Caki2 (cell line): ENCODE measurements around the gene BICDL1. TPM values are rescaled to one million over a fixed set of nuclear protein-coding genes. Genes with fewer than 3 reads are reported as not detected.
"Not testable (repeated sequence)": the region's sequence is repeated elsewhere in the genome, so short reads cannot be mapped to it uniquely, and the experiment has no call there.

Source experiments
- DNase-seq: peaks from one replicate; pipeline ENCODE4 v3.0.0-alpha.2; 2015; ENCODE audit warnings: low read depth
- in situ Hi-C: cut with HindIII; loops from 2 replicates; pipeline ENCODE4 v1.10.0; 2016; ENCODE audit warnings: low sequenced_read_pairs, low pct_unique_long_range_greater_than_20kb, mixed read lengths
- total RNA-seq: library from RNA; depleted of rRNA; stranded (reverse); fragments of >200 nt; shearing (Covaris generic); gene quantifications from 2 replicates; pipeline ENCODE4 v1.2.3, GENCODE V29; 2014; ENCODE audit warnings: low replicate concordance

BICDL1 gene
- total RNA-seq, 1 experiment from 2014 or later: 21.3 TPM

DNA sequence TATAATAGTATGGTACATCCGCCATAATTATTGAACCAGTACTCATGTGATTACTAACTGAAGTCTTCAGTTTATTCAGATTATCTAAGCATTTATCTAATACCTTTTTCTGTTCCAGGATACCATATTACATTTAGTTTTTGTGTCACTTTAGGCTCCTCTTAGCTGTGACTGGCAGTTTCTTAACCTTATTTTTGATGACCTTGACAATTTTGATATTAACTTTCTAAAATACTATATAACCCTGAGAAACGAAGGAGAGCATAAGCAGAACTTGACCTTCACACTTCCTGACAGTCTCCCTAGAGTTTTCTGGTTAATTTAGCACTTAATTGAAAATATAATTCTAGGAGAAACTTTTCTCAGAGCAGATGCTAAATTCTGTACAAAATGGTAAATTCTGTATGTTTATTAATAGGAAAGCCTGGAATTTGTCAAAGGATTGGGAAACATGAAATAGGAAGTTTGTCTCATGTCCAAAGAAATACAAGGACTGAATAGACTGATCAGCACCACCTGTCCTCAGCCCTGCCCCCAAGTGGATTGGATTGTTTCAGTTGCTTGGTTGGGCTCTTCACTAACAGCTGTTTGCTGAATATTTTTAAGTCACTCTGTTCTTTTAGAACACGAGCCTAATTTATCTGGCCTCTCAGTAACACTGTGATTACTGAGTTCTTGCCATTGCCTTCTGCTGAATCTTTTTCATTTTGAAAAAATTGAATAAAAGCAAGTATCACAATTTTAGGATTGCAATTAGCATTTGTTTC is 6.0 kb downstream of the BICDL1 start:
- in situ Hi-C loops: no loop called here
- no peak for DNase-seq

DNA sequence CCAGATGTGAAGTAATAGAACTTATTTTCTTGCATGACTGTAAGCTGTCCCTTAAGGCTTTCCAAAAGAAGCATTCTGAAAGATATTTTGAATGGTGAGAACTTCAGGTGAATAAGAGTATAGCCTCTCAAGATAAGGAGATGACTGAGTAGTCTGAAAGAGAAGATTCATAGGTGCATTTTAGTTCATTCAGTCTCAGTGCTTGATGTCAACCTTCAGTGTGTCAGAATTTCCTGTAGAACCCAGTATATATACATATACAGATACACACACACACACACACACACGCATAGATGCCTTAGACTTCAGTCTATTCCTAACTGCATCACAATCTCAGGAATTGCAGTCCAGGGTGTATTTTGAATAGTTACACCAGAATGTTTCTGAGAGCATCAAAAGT is 7.4 kb downstream of the BICDL1 start:
- DNase-seq: no peak
- in situ Hi-C loops: no loop called here

DNA sequence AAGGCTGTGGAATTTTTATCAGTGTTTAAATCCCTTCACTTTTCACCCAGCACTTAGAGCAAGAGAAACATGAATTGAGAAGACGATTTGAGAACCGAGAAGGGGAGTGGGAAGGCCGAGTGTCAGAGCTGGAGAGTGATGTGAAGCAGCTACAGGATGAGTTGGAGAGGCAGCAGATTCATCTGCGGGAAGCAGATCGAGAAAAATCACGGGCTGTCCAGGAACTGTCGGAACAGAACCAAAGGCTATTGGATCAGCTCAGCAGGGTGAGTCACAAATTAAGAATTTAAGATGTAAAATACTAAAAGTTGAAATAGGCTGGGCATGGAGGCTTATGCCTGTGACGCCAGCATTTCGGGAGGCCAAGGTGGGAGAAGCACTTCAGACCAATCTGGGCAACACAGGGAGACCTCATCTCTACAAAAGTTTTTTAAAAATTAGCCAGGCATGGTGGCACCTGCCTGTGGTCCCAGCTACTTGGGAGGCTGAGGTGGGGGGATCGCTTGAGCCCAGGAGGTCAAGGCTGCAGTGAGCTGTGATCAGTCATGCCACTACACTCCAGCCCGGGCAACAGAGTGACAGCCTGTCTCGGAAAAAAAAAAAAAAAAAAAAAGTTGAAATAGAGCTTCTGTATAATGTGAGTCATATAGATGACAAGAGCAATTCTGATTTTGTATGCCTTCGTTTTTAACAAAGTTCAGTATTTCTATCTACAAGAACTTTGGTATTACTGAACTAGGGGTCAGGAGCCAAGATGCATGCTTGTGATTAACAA is 9.6 kb downstream of the BICDL1 start:
- DNase-seq: no peak
- in situ Hi-C loops: no loop called here

DNA sequence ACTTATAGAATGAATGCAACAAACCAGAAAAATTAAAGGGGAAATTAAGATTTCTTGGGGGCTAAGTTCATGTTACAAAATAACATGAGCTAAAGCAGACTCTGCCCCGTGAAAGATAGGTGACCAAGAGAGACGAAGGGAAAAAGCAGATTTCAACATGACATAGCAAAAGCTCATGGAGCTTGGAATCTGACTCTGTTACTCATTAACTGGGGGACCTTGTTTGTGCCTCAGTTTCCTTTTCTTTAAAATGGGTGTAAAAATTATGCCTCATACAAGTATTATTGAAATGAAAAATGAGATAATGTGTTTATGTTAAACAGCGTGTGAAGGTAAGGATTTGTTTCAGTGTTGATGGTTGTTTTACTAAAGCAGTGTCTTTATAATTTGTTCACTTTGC is 11.5 kb downstream of the BICDL1 start:
- no peak for DNase-seq
- in situ Hi-C loops: no loop called here

DNA sequence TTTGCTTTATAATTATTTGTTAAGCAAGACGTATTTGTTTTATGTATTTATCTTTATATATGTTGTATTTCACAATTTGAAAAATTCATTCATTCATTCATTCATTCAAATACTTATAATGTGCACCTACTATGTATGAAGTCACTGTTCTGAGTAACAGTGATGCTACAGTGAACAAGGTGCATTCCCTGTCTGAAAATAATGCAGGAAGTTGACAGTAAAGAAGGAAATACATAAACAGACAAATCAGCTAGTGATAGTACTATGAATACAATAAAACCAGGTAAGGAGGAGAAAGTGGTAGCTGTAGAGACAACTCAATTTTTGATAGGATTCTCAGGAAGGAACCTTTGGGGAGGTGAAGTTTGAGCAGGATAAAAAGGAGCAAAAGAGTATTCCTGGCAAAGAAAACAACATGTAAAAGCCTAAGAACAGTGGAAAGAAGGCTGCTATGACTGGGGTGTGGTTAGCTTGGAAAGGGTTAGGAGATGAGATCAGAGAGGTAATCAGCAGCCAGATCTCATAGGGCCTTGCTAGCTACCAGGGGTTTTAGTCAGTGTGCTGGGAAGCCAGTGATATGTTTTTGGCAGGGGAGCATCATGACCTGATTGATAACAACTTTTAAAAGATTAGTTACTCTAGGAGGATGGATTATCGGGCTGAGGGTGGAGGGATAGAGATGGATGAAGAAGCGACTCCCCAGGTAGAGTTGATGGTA is 17.4 kb downstream of the BICDL1 start:
- in situ Hi-C loops: no loop called here
- no peak for DNase-seq

DNA sequence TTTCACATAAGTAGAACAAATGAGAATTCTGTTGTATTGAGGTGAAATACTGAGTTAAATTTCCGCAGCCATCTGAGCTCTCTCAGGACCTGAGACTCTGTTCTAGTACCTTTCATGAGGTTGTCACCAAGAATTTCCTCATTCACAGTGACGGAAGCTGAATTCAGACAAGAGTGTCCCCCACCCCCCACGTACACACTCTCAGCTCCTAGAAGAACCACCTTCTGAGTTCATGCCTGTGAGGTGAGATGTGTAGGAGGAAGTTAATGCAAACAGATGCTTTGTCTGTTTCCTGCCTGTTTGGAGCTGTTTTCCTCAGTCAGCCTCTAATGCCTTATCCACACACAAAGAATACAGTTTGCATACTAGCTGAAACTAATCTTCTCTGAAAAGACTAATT is 18.2 kb downstream of the BICDL1 start:
- no peak for DNase-seq
- in situ Hi-C loops: no loop called here

DNA sequence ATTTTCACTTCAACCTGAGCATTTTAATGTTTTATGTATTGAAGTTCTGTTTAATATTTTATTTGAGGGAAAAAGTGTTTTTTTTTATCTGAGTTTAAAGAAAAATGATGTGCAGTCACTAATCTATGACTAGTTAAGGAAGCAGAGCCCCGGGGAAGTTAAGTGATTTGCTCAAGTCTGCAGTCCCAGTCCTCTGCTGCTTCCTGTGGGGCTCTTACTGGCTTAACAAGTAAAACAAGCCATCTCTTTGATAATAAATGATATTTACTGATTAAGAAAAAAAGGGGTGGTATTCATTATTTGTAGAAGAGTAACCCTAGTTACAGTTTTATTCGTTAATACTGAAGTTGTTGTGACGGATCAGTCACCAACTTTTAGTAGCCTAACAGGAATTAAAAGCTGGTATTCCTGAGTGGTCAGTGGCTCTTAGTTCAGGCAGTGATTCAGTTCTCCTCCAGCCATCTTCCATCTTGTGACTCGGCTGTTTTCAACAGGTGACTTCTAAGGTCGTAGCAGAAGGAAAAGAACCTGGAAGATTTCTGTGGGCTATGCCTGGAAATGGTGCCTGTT is 21.7 kb downstream of the BICDL1 start:
- in situ Hi-C loops: no loop called here
- no peak for DNase-seq

DNA sequence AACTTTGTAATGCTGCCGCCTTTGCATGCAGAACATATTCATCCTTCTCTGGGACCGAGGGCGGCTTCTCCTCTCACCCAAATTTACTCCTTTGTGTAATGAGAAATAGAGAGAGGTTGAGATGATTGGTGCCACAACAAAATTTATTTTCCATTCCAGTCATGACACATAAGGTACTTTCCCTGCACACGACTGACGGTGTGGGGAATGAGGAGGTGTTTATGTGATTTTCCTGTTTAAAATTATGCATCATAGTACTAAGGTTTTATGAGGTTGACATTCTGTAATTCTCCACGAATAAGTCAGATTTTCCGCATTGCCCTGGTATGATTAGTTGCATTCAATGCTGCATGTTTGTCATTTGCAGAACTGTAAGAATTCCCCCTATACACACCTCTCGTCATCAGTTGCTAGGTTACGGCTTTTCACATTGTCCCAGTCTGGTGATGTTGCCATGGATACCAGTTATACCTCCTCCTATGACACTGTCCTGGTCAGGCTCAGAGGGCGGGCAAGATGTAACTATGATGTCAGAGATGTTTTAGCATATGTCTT is 23.1 kb downstream of the BICDL1 start:
- DNase-seq: peak; percentile 94

DNA sequence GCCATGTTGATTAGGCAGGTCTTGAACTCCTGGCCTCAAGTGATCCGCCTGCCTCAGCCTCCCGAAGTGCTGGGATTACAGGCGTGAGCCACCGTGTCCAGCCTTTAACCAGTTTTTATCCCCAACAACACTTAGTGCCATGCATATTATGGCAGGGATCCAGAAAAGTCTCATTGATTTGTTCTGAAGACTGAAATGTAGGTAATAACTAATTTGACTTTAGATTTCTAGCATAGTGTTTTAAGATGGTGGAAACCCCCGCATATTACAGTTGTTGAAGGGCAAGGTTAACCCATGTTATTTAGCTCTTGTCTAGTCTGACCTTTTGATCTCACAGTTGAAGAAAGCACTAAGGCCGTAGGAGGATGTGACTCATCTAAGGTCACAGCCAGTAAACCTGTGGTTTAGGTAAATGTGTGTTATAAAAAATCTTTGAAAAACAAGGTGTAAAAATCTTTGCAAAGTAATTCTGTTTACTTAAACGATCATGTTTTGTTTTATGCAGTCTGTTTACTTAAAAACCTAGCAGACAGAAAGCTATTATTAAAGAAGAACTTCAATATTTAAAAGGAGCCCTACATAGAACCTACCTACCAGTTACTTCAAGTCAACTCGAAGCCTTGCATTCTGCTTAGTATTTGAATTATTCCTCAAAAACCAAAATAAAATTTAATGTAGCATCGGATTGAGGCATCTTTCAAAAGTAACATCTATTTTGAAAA is 24.8 kb downstream of the BICDL1 start:
- in situ Hi-C loops: no loop called here
- peak; percentile 71 for DNase-seq

More for the DNA sequence above, 23.1 kb downstream of the BICDL1 start:
- in situ Hi-C loops: no loop called here

DNA sequence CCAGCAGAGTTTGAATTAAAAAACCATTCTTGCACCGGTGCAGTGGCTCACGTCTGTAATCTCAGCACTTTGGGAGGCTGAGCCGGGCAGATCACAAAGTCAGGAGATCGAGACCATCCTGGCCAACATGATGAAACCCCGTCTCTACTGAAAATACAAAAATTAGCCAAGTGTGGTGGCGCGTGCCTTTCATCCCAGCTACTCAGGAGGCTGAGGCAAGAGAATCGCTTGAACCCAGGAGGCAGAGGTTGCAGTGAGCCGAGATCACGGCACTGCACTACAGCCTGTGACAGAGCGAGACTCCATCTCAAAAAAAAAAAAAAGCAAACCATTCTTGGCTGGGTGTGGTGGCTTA is 25.3 kb downstream of the BICDL1 start:
- DNase-seq, in situ Hi-C loops: not testable (repeated sequence)

DNA sequence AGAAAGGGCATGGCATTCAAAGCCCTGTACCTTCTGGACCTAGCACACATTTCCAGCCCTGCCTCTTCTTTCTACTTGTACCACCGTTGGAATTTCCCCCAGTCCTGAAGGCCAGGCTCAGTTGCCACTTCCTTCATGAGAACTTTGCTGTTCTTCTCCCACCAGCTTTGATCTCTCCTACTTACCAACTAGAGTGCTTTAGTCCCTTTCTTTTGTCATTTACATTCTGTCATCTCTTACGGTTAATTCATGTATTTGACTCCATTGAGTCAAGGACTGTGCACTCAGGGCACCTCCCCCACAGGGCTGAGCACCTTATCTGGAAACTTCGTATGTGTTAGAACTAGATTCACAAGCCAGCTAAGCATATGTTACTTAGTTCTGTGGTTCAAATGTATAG is 26.3 kb downstream of the BICDL1 start:
- no peak for DNase-seq
- in situ Hi-C loops: no loop called here

DNA sequence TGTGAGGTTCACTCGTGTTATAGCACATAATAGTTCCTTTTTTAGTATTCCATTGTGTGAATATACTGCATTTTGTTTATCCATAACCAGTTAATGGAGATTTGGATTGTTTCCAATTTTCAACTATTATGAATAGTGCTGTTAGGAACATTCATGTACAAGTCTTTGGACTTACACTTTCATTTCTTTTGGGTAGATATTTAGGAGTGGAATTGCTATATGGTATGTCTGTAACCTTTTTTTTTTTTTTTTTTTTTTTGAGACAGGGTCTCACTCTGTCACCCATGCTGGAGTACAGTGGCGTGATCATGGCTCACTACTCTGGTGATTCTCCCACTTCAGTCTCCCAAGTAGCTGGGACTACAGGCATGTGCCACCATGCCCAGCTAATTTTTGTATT is 27.2 kb downstream of the BICDL1 start:
- DNase-seq, in situ Hi-C loops: not testable (repeated sequence)

DNA sequence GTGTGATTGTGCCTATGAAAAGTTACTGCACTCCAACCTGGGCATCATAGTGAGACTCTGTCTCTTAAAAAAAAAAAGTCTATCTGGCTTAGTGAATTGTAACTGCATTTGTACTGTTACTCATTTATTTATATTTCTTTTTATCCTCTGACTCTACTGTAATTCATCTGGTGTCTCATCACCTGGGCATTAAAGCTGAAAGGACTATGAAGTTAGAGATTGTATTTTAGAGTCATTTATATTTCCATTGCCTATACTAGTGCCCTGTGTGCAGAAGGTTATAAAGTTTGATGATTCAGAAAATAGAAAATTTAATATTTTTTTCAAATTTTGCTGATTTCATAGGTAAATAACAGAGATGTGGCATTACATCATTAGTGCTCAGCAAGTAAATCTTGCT is 30.2 kb downstream of the BICDL1 start:
- DNase-seq: no peak

DNA sequence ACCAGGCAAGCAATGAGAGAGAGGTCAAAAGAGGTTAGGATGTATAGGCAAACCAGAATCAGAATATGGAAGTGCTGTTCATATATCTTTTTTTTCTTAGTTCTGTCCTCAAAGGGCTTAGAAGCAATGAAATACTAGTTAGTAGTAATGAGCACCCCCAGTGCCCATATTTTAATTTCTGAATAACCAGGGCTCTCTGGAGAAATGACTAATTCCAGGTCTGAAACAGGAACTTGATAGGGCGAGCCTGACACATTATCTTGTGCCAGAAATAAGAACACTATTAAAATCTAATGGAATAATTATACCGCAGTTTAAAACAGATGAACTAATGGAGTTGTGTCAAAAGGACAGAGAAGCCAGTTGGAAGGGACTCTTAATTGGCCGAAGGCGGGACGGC is 30.9 kb downstream of the BICDL1 start:
- in situ Hi-C loops: no loop called here

More for the DNA sequence above, 30.2 kb downstream of the BICDL1 start:
- in situ Hi-C loops: no loop called here

DNA sequence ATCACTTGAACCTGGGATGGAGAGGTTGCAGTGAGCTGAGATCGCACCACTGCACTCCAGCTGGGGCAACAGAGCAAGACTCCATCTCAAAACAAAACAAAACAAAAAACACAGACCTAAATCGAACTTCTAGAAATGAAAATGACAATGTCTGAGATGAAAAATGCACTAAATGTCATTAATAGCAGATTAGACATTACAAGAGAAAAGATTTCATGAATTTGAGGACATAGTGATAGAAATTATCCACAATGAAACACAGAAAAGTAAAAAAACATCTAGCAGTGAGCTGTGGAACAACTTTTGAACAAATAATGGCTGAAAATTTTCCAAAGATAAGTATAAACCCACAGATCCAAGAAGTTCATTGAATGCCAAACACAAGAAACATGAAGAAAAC is 35.2 kb downstream of the BICDL1 start:
- in situ Hi-C loops: no loop called here
- no peak for DNase-seq

More for the DNA sequence above, 30.9 kb downstream of the BICDL1 start:
- no peak for DNase-seq

DNA sequence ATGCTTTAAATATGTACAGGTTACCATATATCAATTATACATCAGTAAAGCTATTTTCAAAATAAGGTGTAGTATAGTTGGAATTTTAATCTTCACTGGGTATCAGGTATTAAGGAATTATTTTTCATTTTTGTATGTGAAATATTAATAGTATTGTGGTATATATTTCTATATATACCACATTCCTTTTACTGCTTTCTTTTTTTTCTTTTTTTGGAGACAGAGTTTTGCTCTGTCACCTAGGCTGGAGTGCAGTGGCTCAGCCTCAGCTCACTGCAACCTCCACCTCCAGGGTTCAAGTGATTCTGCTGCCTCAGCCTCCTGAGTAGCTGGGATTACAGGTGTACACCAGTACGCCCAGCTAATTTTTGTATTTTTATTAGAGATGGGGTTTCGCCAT is 36.6 kb downstream of the BICDL1 start:
- in situ Hi-C loops: no loop called here
- DNase-seq: no peak

DNA sequence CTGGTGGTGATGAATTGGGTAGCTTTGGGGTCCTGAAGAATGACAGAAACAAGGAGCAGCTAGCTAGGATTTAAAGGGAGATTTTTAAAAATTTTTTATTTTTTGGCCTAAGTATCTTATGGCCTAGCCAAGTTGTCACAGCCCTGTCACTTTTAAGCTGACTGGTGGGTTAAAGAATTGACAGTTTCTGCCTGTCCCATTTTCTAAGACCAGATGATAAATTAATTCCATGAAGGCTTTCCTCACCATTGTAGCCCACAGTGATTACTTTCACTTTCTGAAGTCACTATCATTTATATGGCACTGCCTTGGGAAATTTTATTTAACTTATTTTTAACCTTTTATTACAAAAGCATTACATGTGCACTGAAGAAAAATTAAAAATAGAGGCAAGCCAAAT is 43.2 kb downstream of the BICDL1 start:
- DNase-seq: no peak
- in situ Hi-C loops: no loop called here

DNA sequence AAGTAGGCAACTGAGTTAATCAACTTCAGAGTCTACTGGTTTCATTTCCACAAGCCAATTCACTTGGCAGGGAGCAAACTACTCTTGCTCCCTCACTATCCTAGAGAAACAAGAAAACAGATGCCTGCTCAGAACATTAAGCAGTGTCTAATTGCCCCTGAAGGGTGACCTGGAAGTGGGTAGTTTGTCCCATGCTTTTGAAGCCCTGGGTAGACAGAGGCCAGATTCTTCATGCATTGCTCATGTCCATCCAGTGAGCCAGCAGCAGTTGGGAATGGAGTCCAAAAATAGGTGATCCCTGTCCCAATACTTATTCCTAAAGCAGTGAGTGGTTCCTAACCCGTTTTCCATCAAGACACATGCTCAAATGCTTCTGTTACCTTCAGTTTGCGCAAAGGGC is 48.8 kb downstream of the BICDL1 start:
- no peak for DNase-seq
- in situ Hi-C loops: no loop called here
